ENCODE results near the gene VPS41.

Gene VPS41

GRCh38 chr7:38905056-38905759 is 3.8 kb downstream of the VPS41 start:
- DNase-seq = no peak

- no peak for DNase-seq
These were observed 5.9 kb downstream of the VPS41 start for GRCh38 chr7:38903057-38903456.

GRCh38 chr7:38902449-38902848 is 6.5 kb downstream of the VPS41 start:
- no peak for DNase-seq

GRCh38 chr7:38893061-38893460 is 15.9 kb downstream of the VPS41 start:
- DNase-seq = no peak

GRCh38 chr7:38890597-38890996 is 18.4 kb downstream of the VPS41 start:
- DNase-seq = no peak

GRCh38 chr7:38889872-38890432 is 19.0 kb downstream of the VPS41 start:
- DNase-seq = no peak

DNA sequence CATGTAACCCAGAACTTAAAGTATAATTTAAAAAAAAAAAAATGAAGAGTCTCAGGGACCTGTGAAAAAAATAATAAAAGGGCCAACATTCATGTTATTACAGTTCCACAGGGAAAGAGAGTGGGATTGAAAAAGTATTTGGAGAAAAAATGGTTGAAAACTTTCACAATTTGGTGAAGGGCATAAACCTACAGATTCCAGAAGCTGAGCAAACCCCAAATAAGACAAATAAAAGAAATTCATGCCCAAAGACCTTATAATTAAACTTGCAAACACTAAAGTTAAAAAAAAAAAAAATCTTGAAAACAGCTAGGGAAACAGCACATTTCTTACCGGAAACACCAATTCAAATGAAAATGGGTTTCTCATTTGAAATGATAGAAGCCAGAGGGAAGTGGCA is 19.9 kb downstream of the VPS41 start:
- no peak for DNase-seq

GRCh38 chr7:38886265-38886664 is 22.7 kb downstream of the VPS41 start:
- no peak for DNase-seq

DNA sequence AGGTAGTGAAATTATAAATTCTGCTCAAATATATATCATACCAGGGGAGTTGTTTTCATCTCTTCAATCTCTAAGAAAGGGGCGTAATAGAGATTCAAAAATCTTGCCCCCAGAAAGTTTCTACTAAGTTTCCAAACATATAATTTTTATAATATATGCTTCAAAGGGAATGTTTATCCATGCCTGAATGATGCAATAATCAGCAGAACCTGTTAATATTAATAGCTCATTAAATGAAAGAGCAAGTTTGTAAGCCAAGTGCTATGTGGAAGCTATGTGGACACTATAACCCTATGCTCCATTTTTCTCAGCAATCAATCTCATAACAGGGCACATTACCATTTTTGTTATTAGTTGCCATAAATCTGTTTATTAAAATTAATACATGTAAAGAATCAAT is 25.3 kb downstream of the VPS41 start:
- no peak for DNase-seq

- DNase-seq = no peak
These were observed 26.9 kb downstream of the VPS41 start for GRCh38 chr7:38881947-38882684.

DNA sequence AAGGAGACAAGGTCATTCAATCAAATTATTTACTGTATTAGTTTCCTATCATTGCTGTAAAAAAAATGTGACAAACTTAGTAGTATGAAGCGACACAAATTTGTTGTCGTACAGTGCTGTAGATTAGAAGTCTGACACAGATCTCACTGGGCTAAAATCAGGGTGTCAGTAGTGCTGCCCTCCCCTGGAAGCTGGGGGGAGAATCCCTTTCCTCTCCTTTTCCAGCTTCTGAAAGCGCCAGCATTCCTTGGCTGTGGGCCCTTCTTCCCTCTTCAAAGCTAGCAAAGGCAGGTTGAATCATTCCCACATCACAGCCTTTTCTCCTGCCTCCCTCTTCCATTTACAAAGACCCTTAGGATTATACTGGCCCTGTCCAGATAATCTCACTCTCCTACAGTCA is 28.0 kb downstream of the VPS41 start:
- no peak for DNase-seq

GRCh38 chr7:38880454-38880853 is 28.5 kb downstream of the VPS41 start:
- DNase-seq = no peak

GRCh38 chr7:38880035-38880434 is 29.0 kb downstream of the VPS41 start:
- no peak for DNase-seq

GRCh38 chr7:38878694-38879457 is 30.1 kb downstream of the VPS41 start:
- no peak for DNase-seq

DNA sequence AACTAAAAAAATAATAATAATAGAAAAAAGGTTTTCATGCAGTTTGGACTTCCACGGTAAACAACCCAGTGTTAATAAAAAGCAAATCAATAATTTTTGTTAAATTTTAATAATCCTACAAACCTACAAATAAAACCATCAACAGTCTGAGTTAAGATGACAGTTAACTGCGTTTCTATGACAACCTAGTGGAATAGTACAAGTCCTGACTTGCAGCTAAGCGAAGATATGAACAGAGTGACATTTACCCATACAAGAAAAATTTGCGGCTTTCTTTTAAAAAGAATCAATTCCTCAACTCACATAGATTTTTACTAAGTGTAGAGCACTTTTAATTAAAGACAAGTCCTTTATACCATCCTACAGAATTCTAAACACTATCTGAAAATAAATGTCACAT is 35.6 kb downstream of the VPS41 start:
- DNase-seq = no peak

DNA sequence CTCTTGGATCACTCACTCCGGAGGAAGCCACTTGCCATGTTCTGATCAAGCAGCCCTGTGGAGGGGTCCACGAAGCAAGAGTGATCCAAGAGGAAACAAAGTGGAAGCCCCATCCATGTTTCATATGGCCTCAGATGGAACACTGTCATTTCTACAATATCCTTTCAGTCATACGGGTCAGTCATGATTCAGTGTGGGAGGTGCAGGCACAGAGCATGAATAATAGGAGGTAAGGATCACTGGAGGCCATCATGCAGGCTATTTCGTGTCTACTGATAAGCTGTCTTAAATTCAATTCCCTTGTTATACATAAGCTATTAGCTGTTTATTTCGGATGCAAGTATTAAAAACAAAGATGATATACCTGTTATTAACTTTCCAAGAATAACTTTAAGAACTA is 36.8 kb downstream of the VPS41 start:
- no peak for DNase-seq

GRCh38 chr7:38870147-38870546 is 38.8 kb downstream of the VPS41 start:
- DNase-seq = no peak

DNA sequence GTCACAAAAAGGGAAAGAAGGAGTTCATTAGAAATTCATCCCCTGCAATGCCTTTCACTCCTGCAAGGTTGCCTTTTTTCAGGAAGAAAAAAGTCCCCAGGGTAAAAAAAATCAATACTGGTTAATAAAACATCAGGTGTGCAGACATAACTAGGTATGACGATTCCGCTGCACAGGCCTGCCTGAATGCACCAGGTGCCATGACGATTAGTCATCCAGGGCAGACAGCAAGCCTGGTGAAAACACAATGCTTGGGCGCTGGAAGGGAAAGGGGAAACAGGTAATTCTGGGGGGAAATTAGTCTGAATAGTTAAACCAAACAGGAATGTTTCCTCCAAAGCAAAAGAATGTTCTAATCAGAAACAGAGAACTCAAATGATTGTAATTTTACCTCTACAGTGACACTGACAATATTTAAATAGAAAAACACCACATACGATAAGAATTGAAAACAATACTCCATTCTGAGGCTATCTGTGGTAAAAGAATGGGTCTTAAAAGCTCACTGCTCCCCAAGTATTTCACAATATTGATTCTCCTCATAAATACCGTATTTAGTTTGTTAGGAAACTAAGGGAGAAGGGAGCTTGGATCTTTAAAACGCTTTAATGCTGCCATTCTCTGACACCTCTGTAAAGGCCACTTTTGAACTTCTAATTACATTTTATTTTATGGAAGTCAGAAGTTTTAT is 45.2 kb downstream of the VPS41 start:
- DNase-seq = no peak

DNA sequence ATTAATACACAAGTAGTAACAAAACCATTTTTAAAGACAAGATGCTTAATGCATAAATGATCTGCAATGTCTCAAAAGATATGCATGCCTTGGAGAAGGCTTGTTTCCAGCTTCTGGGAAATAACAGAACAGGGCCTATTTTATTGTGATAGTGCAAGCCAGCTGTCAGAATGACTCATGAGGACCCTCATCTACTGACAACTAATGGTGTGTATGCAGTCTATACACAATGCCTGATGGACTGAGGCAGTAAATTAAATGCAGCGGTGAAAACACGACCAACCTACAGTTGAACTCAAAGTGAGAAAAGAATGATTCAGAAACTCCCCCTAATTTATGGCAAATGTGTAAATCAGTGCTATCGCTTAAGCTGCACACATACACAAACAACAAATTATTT is 46.3 kb downstream of the VPS41 start:
- DNase-seq = no peak

GRCh38 chr7:38858259-38858884 is 50.6 kb downstream of the VPS41 start:
- no peak for DNase-seq

DNA sequence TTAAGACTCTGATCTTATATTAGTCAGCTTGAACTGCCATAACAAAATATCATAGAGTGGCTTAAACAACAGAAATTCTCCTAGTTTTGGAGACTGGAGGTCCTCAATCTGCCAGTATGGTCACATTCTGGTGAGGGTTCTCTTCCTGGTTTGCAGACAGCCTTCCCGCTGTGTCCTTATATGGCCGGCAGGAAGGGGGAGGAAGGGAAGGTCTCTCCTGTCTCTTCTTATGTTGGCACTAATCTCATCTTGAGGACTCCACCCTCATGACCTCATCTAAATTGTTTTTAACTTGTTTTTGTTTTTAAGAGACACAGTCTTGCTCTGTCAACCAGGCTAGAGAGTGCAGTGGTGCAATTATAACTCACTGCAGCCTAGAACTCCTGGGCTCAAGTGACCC is 53.1 kb downstream of the VPS41 start:
- DNase-seq = no peak

GRCh38 chr7:38855386-38855785 is 53.6 kb downstream of the VPS41 start:
- DNase-seq = no peak
